WERI-Rb-1 (cell line): ENCODE measurements around the gene ENTPD8.
"Not testable (repeated sequence)": the region's sequence is repeated elsewhere in the genome, so short reads cannot be mapped to it uniquely, and the experiment has no call there.

Experiments used
- DNase-seq: peaks from one replicate; pipeline ENCODE4 v3.0.0-alpha.2; 2020
- H3K27ac ChIP-seq: fragments of 250-450 bp; sonication (Bioruptor Pico); 2 replicates; pipeline ENCODE4 v1.5.1; 2020; ENCODE audit warnings: mild to moderate bottlenecking, moderate library complexity
- H3K27me3 ChIP-seq: fragments of 250-450 bp; sonication (Bioruptor Pico); 2 replicates; pipeline ENCODE4 v1.5.1; 2021; ENCODE audit warnings: mild to moderate bottlenecking, low read depth, moderate library complexity; ENCODE audit not compliant: insufficient read depth, severe bottlenecking
- H3K36me3 ChIP-seq: fragments of 250-450 bp; sonication (Bioruptor Pico); 2 replicates; pipeline ENCODE4 v1.5.1; 2020; ENCODE audit warnings: mild to moderate bottlenecking, moderate library complexity
- H3K4me3 ChIP-seq: 2 replicates; pipeline ENCODE4 v1.5.1; 2011; ENCODE audit warnings: low read depth, mild to moderate bottlenecking, control low read depth, low read length
- H3K9me3 ChIP-seq: fragments of 250-450 bp; sonication (Bioruptor Pico); 2 replicates; pipeline ENCODE4 v1.5.1; 2021; ENCODE audit warnings: mild to moderate bottlenecking, moderate library complexity; ENCODE audit not compliant: severe bottlenecking
- TF ChIP-seq, protein P1 (sequence below): IDR thresholded peaks from 2 replicates; pipeline ENCODE4 v1.5.1; 2011; ENCODE audit warnings: low read depth, mild to moderate bottlenecking, control low read depth, inconsistent platforms, low read length

The ENTPD8 gene

DNA sequence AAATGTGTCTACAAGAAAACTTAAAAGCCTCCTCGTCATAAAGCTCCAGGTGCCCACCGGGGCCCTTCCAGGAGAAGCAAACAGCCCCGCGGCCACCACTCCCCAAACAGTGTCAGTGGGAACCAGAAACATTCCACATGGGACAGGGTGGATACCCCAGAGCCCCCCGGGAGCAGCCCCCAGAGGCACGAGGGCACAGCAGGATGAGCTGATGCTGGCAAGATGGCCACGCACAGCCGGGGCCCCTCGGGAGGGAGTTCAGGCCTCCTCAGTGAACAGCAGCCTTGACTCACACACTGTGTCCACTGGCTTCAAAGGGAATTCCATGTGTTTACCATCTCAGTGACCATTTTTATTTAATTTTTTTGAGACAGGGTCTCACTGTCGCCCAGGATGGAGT lies 28.7 kb downstream of the ENTPD8 start:
- TF ChIP-seq, protein P1, sequence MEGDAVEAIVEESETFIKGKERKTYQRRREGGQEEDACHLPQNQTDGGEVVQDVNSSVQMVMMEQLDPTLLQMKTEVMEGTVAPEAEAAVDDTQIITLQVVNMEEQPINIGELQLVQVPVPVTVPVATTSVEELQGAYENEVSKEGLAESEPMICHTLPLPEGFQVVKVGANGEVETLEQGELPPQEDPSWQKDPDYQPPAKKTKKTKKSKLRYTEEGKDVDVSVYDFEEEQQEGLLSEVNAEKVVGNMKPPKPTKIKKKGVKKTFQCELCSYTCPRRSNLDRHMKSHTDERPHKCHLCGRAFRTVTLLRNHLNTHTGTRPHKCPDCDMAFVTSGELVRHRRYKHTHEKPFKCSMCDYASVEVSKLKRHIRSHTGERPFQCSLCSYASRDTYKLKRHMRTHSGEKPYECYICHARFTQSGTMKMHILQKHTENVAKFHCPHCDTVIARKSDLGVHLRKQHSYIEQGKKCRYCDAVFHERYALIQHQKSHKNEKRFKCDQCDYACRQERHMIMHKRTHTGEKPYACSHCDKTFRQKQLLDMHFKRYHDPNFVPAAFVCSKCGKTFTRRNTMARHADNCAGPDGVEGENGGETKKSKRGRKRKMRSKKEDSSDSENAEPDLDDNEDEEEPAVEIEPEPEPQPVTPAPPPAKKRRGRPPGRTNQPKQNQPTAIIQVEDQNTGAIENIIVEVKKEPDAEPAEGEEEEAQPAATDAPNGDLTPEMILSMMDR, result no peak
- Histone ChIP-seq H3K27ac (no peak overlapping the region), H3K36me3 (no peaks in the 10 kb centered on the region)

DNA sequence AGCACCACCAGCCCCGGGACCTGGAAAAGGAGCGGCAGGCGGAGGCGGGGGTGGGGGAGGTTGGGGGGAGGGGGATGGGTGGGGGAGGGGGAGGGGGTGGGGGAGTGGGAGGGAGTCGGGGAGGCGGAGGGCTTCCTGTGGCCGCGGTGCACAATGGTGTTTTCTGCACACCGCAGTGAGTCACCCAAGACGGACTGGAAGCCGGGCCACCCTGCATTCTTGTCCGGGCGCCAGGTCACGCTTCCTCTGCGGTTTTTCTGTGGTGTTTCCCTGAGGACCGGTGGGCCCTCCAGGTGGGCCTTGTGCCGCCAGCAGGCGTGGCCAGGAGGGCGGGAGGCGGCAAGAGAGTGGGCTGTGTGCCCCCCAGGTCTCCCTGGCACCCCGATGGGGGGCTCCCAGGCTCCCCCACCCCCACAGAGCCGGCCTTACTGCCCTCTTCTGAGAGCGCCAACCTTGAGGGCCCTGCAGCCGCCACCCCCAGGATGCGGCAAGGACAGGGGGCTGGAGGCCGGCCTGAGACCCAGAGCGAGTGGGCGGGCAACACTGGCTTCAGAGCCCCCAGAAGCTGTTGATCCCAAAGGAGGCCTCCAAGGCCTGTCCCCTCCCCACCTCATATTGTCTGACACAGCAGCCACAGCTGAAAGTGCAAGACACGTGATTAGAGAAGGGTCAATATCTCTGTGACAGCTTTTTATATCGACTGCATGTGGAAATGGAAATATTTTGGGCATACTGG lies 29.3 kb downstream of the ENTPD8 start:
- Histone ChIP-seq H3K9me3 (no peaks in the 10 kb centered on the region), H3K36me3 (no peaks in the 10 kb centered on the region), H3K27me3 (no peaks in the 10 kb centered on the region), H3K27ac (no peak overlapping the region), H3K4me3 (no peak overlapping the region)
- DNase-seq, result no peak
- TF ChIP-seq, protein P1, result no peak

More for the DNA sequence above, 28.7 kb downstream of the ENTPD8 start:
- no peak overlapping the region for H3K4me3 ChIP-seq
- H3K9me3 ChIP-seq, result no peaks in the 10 kb centered on the region
- H3K27me3 ChIP-seq, result no peaks in the 10 kb centered on the region
- no peak for DNase-seq

DNA sequence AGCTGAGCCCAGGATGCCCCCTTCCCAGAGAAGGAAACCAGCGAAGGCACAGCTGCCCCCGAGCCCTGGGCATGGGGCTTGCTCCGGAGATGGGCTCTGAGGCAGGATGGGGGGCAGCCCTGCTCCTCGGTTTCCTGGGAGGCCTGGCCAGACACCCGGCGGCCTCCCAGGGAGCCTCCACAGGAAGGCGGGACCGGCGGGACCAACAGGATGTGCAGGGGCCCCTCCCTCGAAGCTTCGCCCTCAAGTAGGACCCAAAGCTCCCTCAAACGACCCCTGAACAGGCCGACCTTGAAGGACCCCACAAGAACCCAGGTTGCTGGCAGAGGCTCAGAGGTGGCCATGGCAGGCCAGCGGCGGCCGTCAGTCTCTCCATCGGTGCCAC lies 29.9 kb downstream of the ENTPD8 start:
- Histone ChIP-seq H3K9me3 (no peaks in the 10 kb centered on the region), H3K36me3 (no peaks in the 10 kb centered on the region), H3K4me3 (no peak overlapping the region), H3K27ac (no peak overlapping the region), H3K27me3 (no peaks in the 10 kb centered on the region)
- DNase-seq, result no peak
- TF ChIP-seq, protein P1, result no peak

DNA sequence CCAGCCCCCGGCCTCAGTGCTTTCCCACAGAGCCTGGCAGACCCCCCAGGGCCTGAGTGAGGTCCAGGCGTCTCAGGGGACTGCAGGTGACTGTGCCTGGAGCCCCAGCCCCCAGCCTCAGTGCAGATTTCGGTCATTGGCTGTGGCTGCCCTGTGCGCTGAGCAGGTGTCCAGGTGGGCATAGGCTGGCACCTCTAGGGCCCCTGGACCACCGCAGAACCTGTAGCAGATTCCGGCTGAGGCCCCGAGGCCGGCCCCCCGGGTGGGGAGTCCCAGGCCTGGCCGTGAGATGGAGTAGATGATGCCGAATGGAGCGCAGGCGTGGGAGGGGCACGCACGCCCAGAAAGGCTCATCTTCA lies 30.3 kb downstream of the ENTPD8 start:
- no peak overlapping the region for H3K27ac ChIP-seq
- no peaks in the 10 kb centered on the region for H3K27me3 ChIP-seq
- H3K9me3 ChIP-seq, result no peaks in the 10 kb centered on the region
- H3K36me3 ChIP-seq, result no peaks in the 10 kb centered on the region
- TF ChIP-seq, protein P1, result no peak
- no peak overlapping the region for H3K4me3 ChIP-seq
- DNase-seq, result no peak

DNA sequence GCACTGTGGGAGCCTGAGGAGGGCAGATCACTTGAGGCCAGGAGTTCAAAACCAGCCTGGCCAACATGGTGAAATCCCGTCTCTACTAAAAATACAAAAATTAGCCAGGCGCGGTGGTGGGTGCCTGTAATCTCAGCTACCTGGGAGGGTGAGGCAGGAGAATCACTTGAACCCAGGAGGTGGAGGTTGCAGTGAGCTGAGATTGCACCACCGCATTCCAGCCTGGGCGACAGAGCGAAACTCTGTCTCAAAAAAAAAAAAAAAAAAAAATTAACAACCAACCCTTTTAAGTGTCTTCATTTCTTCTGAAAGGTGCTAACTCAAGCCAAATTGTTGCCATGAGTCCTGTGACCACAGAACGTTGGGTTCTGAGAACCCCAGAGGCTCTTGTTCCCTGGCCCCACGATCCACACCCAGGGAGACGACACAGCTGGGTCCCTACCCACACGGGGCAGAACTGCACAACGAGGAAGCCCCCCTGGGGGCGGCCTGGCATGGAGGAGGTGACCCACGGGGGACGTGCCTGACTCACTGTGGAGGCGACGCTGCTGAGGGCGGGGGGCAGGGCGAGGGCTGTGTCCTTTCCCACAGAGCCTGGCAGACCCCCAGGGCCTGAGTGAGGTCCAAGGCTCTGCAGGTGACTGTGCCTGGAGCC lies 30.8 kb downstream of the ENTPD8 start:
- not testable (repeated sequence) for H3K36me3 ChIP-seq, H3K9me3 ChIP-seq, H3K4me3 ChIP-seq, DNase-seq, H3K27ac ChIP-seq, H3K27me3 ChIP-seq

DNA sequence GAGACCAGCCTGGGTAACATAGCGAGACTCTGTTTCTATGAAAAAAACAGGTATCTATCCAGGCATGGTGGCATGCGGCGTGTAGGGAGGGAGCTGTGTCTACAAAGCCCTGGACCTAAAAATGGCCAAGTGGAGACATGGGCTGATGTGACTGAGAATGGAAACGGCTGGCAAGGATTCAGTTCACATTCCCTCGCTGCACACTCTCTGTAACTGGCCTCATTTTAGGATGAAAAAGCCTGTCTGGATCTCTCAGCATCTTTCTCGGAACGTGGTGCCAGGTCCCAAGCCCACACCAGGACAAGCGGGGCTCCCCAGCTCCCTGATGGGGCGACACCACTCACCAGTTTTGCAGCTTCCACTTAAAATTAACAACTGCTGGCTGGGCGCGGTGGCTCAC lies 31.6 kb downstream of the ENTPD8 start:
- no peaks in the 10 kb centered on the region for H3K9me3 ChIP-seq
- TF ChIP-seq, protein P1, result no peak
- DNase-seq, result no peak
- no peak overlapping the region for H3K27ac ChIP-seq
- H3K4me3 ChIP-seq, result no peak overlapping the region
- H3K36me3 ChIP-seq, result no peaks in the 10 kb centered on the region
- H3K27me3 ChIP-seq, result no peaks in the 10 kb centered on the region
